ENCODE data around the gene ATP10B.

DNA sequence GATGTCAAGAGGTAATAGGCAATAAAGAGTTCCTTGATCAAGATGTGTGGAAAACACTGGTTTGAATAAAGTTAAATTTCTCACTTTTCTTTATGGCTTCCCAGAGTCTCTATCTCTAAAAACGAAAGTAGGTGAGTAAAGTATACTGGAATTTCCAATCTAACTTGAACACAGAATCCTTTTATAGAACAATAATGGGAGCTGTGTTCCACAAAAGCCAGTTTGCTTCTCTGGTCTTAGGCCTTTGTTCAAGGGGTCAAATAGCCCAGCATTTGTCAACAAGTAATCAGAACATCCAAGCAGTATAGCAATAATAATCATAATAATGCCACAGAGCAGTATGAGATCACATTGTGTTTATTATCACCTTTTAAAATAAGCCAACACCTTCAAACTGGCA is 20.2 kb downstream of the ATP10B start:
- TF ChIP-seq, protein P1, sequence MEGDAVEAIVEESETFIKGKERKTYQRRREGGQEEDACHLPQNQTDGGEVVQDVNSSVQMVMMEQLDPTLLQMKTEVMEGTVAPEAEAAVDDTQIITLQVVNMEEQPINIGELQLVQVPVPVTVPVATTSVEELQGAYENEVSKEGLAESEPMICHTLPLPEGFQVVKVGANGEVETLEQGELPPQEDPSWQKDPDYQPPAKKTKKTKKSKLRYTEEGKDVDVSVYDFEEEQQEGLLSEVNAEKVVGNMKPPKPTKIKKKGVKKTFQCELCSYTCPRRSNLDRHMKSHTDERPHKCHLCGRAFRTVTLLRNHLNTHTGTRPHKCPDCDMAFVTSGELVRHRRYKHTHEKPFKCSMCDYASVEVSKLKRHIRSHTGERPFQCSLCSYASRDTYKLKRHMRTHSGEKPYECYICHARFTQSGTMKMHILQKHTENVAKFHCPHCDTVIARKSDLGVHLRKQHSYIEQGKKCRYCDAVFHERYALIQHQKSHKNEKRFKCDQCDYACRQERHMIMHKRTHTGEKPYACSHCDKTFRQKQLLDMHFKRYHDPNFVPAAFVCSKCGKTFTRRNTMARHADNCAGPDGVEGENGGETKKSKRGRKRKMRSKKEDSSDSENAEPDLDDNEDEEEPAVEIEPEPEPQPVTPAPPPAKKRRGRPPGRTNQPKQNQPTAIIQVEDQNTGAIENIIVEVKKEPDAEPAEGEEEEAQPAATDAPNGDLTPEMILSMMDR (IDR thresholded peaks at IDR 0.05; ENCODE audit: low read length) = no peak
- no peak for TF ChIP-seq EZH2 (IDR thresholded peaks at IDR 0.05; ENCODE audit: borderline replicate concordance, low read length)
